Lung microvascular endothelial cell (primary cell): ENCODE results near the gene SNTG2. TPM values are rescaled to one million over a fixed set of nuclear protein-coding genes. Genes with fewer than 3 reads are reported as not detected.

Experiments used
- DNase-seq, 2 donors: peaks; one replicate each; pipeline versions ENCODE4 v3.0.0 to v3.0.0-alpha.2; 2010; ENCODE audit warnings: low read depth in 2 of 2
- total RNA-seq: library from RNA; depleted of rRNA; stranded (reverse); fragments of >200 nt; gene quantifications from 2 replicates; pipeline ENCODE4 v1.2.1, GENCODE V29; 2014

The SNTG2 gene
- total RNA-seq, 1 donor from 2014 or later: 0.79 TPM

- no peak for DNase-seq
Observed at GRCh38 chr2:1047485-1047884, 96.8 kb downstream of the SNTG2 start.

- peak in 1 of 2 donors; percentile 55 for DNase-seq
Observed at GRCh38 chr2:1049691-1050090, 99.0 kb downstream of the SNTG2 start.

GRCh38 chr2:1051075-1051474 is 100.4 kb downstream of the SNTG2 start:
- DNase-seq: no peak

- peak in 1 of 2 donors; percentile 8 for DNase-seq
Observed at GRCh38 chr2:1052771-1053191, 102.1 kb downstream of the SNTG2 start.

GRCh38 chr2:1053786-1054185 is 103.1 kb downstream of the SNTG2 start:
- DNase-seq: no peak

GRCh38 chr2:1054399-1054798 is 103.8 kb downstream of the SNTG2 start:
- DNase-seq: no peak

- peak in 1 of 2 donors; percentile 40 for DNase-seq
Observed at GRCh38 chr2:1055014-1055595, 104.5 kb downstream of the SNTG2 start.

GRCh38 chr2:1060372-1060771 is 109.7 kb downstream of the SNTG2 start:
- no peak for DNase-seq

- peak in 1 of 2 donors; percentile 79 for DNase-seq
Observed at GRCh38 chr2:1060987-1061386, 110.3 kb downstream of the SNTG2 start.

GRCh38 chr2:1068241-1068640 is 117.6 kb downstream of the SNTG2 start:
- no peak for DNase-seq

- no peak for DNase-seq
Observed at GRCh38 chr2:1068822-1069221, 118.2 kb downstream of the SNTG2 start.

- no peak for DNase-seq
Observed at GRCh38 chr2:1069847-1070246, 119.2 kb downstream of the SNTG2 start.

GRCh38 chr2:1070601-1071000 is 120.0 kb downstream of the SNTG2 start:
- DNase-seq: no peak

- no peak for DNase-seq
Observed at GRCh38 chr2:1071650-1072049, 121.0 kb downstream of the SNTG2 start.

- DNase-seq: no peak
Observed at GRCh38 chr2:1072250-1072649, 121.6 kb downstream of the SNTG2 start.

GRCh38 chr2:1077911-1078310 is 127.3 kb downstream of the SNTG2 start:
- DNase-seq: no peak

GRCh38 chr2:1078326-1078725 is 127.7 kb downstream of the SNTG2 start:
- no peak for DNase-seq

GRCh38 chr2:1079873-1080799 is 129.5 kb downstream of the SNTG2 start:
- no peak for DNase-seq

GRCh38 chr2:1081451-1082225 is 131.0 kb downstream of the SNTG2 start:
- peak in 1 of 2 donors; percentile 48 for DNase-seq

- no peak for DNase-seq
Observed at GRCh38 chr2:1082456-1083205, 132.0 kb downstream of the SNTG2 start.

- no peak for DNase-seq
Observed at GRCh38 chr2:1088192-1088860, 137.7 kb downstream of the SNTG2 start.
